Renal cortical epithelial cell (primary cell): Measurements from ENCODE around the gene SLCO1A2. TPM values are rescaled to one million over a fixed set of nuclear protein-coding genes. Genes with fewer than 3 reads are reported as not detected.

Source experiments
- DNase-seq: peaks from one replicate; pipeline ENCODE4 v3.0.0-alpha.2; 2011; ENCODE audit warnings: low read depth
- total RNA-seq: library from RNA; depleted of rRNA; stranded (reverse); fragments of >200 nt; gene quantifications from 2 replicates; pipeline ENCODE4 v1.2.3, GENCODE V29; 2014

Gene SLCO1A2
- total RNA-seq, 1 donor from 2014 or later, result 0.35 TPM

GRCh38 chr12:21330682-21331253, 3.9 kb downstream of the SLCO1A2 start:
- DNase-seq, result no peak

GRCh38 chr12:21328578-21328977, 6.1 kb downstream of the SLCO1A2 start:
- no peak for DNase-seq

- DNase-seq, result no peak
These were observed 10.2 kb downstream of the SLCO1A2 start for GRCh38 chr12:21324551-21324950.

- no peak for DNase-seq
These were observed 11.0 kb downstream of the SLCO1A2 start for GRCh38 chr12:21323736-21324135.

- no peak for DNase-seq
These were observed 25.9 kb downstream of the SLCO1A2 start for GRCh38 chr12:21308785-21309184.

GRCh38 chr12:21305661-21306060, 29.1 kb downstream of the SLCO1A2 start:
- no peak for DNase-seq

GRCh38 chr12:21300632-21301031, 34.1 kb downstream of the SLCO1A2 start:
- DNase-seq, result no peak

- peak; percentile 9 for DNase-seq
These were observed 37.8 kb downstream of the SLCO1A2 start for GRCh38 chr12:21296751-21297406.

- no peak for DNase-seq
These were observed 38.4 kb downstream of the SLCO1A2 start for GRCh38 chr12:21296348-21296747.

- no peak for DNase-seq
These were observed 40.5 kb downstream of the SLCO1A2 start for GRCh38 chr12:21294176-21294575.

- no peak for DNase-seq
These were observed 42.6 kb downstream of the SLCO1A2 start for GRCh38 chr12:21292111-21292510.

GRCh38 chr12:21289698-21290097, 45.0 kb downstream of the SLCO1A2 start:
- no peak for DNase-seq

GRCh38 chr12:21276826-21277225, 57.9 kb downstream of the SLCO1A2 start:
- no peak for DNase-seq

- no peak for DNase-seq
These were observed 68.8 kb downstream of the SLCO1A2 start for GRCh38 chr12:21265932-21266331.

GRCh38 chr12:21264232-21264631, 70.5 kb downstream of the SLCO1A2 start:
- no peak for DNase-seq

GRCh38 chr12:21257172-21257571, 77.5 kb downstream of the SLCO1A2 start:
- no peak for DNase-seq

GRCh38 chr12:21252070-21252469, 82.6 kb downstream of the SLCO1A2 start:
- no peak for DNase-seq

GRCh38 chr12:21248679-21249078, 86.0 kb downstream of the SLCO1A2 start:
- peak; percentile 36 for DNase-seq

- no peak for DNase-seq
These were observed 94.9 kb downstream of the SLCO1A2 start for GRCh38 chr12:21239866-21240265.

- no peak for DNase-seq
These were observed 100.3 kb downstream of the SLCO1A2 start for GRCh38 chr12:21234395-21234794.

GRCh38 chr12:21223930-21224329, 110.8 kb downstream of the SLCO1A2 start:
- peak; percentile 54 for DNase-seq

- DNase-seq, result no peak
These were observed 112.9 kb downstream of the SLCO1A2 start for GRCh38 chr12:21221778-21222177.

GRCh38 chr12:21221072-21221471, 113.6 kb downstream of the SLCO1A2 start:
- DNase-seq, result no peak

GRCh38 chr12:21220266-21220665, 114.5 kb downstream of the SLCO1A2 start:
- DNase-seq, result no peak
